Measurements from ENCODE around the gene SPSB4.

The SPSB4 gene

DNA sequence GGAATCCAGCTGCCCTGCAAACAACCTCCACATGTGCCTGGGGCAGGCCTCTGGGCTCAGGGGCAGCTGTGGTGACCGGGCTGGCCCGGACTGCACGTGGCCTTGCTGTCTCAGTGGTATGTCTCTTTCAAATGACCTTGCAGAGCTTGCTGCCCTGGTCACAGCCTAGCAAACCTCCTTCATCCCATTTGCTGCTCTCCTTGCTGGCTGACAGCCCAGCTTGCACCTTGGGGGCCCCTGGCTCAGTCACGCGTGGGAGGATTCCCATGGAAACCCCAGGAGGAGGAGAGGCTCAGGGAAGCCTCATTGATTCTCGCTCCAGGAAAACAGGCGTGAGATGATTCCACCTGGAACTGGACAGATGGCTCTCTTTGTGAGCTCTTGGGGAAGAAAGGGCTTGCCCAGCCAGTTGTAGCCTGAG lies 5.6 kb downstream of the SPSB4 start:
- no peak for ATAC-seq (ENCODE audit: low read depth)
- H3K4me3 ChIP-seq (ENCODE audit: severe bottlenecking) = no peak overlapping the region
- H3K27ac ChIP-seq (ENCODE audit: poor library complexity, severe bottlenecking) = no peak overlapping the region
- TF ChIP-seq, protein P1, sequence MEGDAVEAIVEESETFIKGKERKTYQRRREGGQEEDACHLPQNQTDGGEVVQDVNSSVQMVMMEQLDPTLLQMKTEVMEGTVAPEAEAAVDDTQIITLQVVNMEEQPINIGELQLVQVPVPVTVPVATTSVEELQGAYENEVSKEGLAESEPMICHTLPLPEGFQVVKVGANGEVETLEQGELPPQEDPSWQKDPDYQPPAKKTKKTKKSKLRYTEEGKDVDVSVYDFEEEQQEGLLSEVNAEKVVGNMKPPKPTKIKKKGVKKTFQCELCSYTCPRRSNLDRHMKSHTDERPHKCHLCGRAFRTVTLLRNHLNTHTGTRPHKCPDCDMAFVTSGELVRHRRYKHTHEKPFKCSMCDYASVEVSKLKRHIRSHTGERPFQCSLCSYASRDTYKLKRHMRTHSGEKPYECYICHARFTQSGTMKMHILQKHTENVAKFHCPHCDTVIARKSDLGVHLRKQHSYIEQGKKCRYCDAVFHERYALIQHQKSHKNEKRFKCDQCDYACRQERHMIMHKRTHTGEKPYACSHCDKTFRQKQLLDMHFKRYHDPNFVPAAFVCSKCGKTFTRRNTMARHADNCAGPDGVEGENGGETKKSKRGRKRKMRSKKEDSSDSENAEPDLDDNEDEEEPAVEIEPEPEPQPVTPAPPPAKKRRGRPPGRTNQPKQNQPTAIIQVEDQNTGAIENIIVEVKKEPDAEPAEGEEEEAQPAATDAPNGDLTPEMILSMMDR (IDR thresholded peaks at IDR 0.05; ENCODE audit: poor library complexity, severe bottlenecking) = no peak
- no peak for DNase-seq (ENCODE audit: low spot score)
- no peaks in the 10 kb centered on the region for H3K36me3 ChIP-seq (ENCODE audit: low read depth)
- no peaks in the 10 kb centered on the region for H3K9me3 ChIP-seq (ENCODE audit: severe bottlenecking)
- peaks cover 37% of the 10 kb centered on the region for H3K27me3 ChIP-seq (ENCODE audit: insufficient read depth, poor library complexity, severe bottlenecking)
- no peaks in the 10 kb centered on the region for H3K4me1 ChIP-seq (ENCODE audit: insufficient read depth, poor library complexity, severe bottlenecking)

DNA sequence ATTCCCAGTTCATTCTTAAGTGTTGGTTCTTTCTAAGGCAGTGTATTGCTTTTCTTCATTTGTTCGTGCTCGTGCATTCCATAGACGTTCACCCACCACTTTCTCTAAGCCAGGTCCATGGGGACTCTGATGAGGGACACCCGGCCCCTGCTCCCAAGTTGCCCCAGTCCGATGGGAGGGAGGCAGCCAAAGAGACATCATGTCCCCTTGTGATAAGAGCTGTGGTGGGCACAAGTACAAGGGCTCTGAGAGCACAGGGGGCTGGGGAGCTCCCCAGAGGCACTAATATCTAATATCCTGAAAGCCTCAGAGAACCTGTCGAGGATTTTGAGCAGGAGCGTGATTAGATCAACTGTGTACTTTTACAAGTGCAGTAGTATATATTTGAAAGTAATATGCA lies 6.3 kb downstream of the SPSB4 start:
- no peaks in the 10 kb centered on the region for H3K4me1 ChIP-seq (ENCODE audit: insufficient read depth, poor library complexity, severe bottlenecking)
- DNase-seq (ENCODE audit: low spot score) = no peak
- TF ChIP-seq, protein P1 (IDR thresholded peaks at IDR 0.05; ENCODE audit: poor library complexity, severe bottlenecking) = no peak
- H3K27me3 ChIP-seq (ENCODE audit: insufficient read depth, poor library complexity, severe bottlenecking) = peaks cover 30% of the 10 kb centered on the region
- no peaks in the 10 kb centered on the region for H3K36me3 ChIP-seq (ENCODE audit: low read depth)
- no peak for ATAC-seq (ENCODE audit: low read depth)
- H3K9me3 ChIP-seq (ENCODE audit: severe bottlenecking) = no peaks in the 10 kb centered on the region
- H3K4me3 ChIP-seq (ENCODE audit: severe bottlenecking) = no peak overlapping the region
- no peak overlapping the region for H3K27ac ChIP-seq (ENCODE audit: poor library complexity, severe bottlenecking)

DNA sequence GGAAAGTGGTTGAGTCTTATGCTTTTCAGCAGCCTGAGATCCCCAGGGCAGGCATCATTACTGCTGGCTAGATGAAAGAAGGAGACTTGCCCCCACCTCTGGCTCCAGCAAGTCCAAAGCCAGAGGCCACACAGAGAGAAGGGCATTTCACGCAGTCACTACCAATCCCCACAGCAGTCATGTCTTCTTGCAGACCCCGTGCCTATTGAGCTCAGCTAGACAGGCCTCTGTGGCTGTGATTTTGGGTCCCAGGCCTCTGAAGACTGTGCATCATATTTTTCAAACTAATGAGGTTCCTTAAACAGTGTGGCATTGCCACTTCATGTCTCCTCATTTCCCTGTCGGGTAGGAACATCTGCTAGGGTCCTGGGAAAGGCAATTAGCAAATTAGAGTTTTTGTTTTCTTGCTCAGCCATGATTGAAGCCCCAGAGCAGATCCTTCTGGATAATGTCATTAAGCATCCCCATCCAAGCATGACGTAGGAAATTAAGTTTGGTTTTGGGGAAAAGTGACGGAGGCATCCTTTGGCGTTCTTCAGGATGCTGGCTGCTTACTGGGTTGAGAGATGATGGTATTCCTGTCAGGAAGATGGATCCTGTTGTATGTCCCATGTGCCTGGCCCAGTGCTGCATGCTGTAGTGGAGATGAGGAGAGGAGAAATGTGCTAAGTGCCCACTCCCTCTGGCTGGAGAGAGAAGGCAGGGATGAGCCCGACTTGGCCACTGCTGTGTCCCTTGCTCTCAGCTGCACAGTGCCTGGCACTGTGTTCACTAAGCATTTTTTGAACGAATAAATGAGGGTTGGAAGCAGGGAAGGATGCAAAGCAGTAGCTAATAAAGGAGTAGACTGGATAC lies 7.0 kb downstream of the SPSB4 start:
- ATAC-seq (ENCODE audit: low read depth) = no peak

DNA sequence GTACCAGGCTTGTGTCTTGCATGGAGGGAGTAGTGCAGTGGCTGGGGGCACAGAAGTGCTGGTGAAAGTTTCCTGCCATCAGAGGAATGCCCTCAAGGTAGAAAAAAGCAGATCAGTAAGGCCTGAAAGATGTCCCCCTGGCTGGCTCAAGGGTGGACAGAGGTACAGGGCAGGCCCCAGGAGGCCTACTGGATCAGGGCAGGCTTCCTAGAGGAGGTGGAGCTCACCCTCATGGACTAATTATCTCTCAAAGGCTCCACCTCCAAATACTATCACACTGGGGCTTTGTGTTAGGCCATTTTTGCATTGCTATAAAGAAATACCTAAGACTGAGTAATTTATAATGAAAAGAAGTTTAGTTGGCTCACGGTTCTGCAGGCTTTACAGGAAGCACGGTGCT lies 7.8 kb downstream of the SPSB4 start:
- no peak for DNase-seq (ENCODE audit: low spot score)
- ATAC-seq (ENCODE audit: low read depth) = no peak
- Histone ChIP-seq H3K27ac (ENCODE audit: poor library complexity, severe bottlenecking) (no peak overlapping the region), H3K9me3 (ENCODE audit: severe bottlenecking) (no peaks in the 10 kb centered on the region), H3K4me1 (ENCODE audit: insufficient read depth, poor library complexity, severe bottlenecking) (no peaks in the 10 kb centered on the region), H3K4me3 (ENCODE audit: severe bottlenecking) (no peak overlapping the region), H3K36me3 (ENCODE audit: low read depth) (no peaks in the 10 kb centered on the region), H3K27me3 (ENCODE audit: insufficient read depth, poor library complexity, severe bottlenecking) (peaks cover 16% of the 10 kb centered on the region)
- TF ChIP-seq, protein P1 (IDR thresholded peaks at IDR 0.05; ENCODE audit: poor library complexity, severe bottlenecking) = no peak

More for the DNA sequence above, 7.0 kb downstream of the SPSB4 start:
- H3K4me3 ChIP-seq (ENCODE audit: severe bottlenecking) = no peak overlapping the region
- no peak for DNase-seq (ENCODE audit: low spot score)
- H3K27ac ChIP-seq (ENCODE audit: poor library complexity, severe bottlenecking) = no peak overlapping the region
- TF ChIP-seq, protein P1 (IDR thresholded peaks at IDR 0.05; ENCODE audit: poor library complexity, severe bottlenecking) = no peak
- peaks cover 24% of the 10 kb centered on the region for H3K27me3 ChIP-seq (ENCODE audit: insufficient read depth, poor library complexity, severe bottlenecking)
- H3K36me3 ChIP-seq (ENCODE audit: low read depth) = no peaks in the 10 kb centered on the region
- H3K9me3 ChIP-seq (ENCODE audit: severe bottlenecking) = no peaks in the 10 kb centered on the region
- H3K4me1 ChIP-seq (ENCODE audit: insufficient read depth, poor library complexity, severe bottlenecking) = no peaks in the 10 kb centered on the region

DNA sequence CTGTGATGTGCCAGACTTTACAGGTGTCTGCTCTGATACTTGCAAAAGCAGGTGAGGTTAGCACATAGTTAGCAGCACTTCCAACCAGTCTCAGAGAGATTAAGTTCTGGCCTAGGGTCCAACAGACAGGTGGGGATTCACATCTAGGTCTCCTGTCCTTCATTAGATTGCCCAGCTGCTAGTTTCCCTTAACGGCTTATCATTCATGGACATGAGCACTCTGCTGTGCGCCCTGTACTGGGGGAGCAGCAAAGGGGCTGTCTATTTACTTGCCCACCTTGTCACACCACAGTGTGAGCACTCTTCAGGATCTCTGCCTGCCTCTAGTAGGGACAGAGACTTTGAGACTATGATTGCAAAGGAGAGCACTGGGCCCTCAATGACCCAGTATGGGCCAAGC lies 8.7 kb downstream of the SPSB4 start:
- TF ChIP-seq, protein P1 (IDR thresholded peaks at IDR 0.05; ENCODE audit: poor library complexity, severe bottlenecking) = no peak
- no peaks in the 10 kb centered on the region for H3K4me1 ChIP-seq (ENCODE audit: insufficient read depth, poor library complexity, severe bottlenecking)
- DNase-seq (ENCODE audit: low spot score) (no peak), ATAC-seq (ENCODE audit: low read depth) (no peak)
- H3K27me3 ChIP-seq (ENCODE audit: insufficient read depth, poor library complexity, severe bottlenecking) = peaks cover 9% of the 10 kb centered on the region
- no peaks in the 10 kb centered on the region for H3K36me3 ChIP-seq (ENCODE audit: low read depth)
- H3K4me3 ChIP-seq (ENCODE audit: severe bottlenecking) = no peak overlapping the region
- no peaks in the 10 kb centered on the region for H3K9me3 ChIP-seq (ENCODE audit: severe bottlenecking)
- no peak overlapping the region for H3K27ac ChIP-seq (ENCODE audit: poor library complexity, severe bottlenecking)

Measured in RWPE2 (cell line).